ENCODE measurements around the gene XIRP1.

XIRP1 gene

DNA sequence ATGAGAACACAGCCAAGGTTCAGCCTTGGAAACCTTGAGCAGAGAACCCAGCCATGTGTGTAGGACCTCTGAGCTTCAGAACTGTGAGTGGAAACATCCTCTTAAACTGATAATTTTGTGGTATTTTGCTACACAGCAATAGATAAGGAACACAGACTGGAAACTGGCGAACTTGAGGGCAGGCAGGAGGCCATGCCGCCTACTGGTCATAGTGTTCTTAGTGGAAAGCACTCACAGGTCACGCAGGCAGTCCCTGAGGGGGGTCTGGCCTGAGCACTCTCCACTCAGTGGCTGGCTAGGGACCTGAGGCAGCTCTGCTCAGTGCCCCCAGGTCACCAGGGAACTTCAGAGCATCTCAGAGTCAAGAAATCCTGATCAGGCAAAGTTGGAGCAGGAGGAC lies 9.7 kb upstream of the XIRP1 start:
- TF ChIP-seq EZH2phosphoT487 (IDR thresholded peaks at IDR 0.05; ENCODE audit: borderline replicate concordance, low read length) (no peak), CTCF (IDR thresholded peaks at IDR 0.05; ENCODE audit: low read depth, low read length, poor library complexity, severe bottlenecking) (no peak)
- Histone ChIP-seq H3F3A (ENCODE audit: control insufficient read depth, insufficient read depth) (no peaks in the 10 kb centered on the region), H3K9me3 (ENCODE audit: control insufficient read depth, insufficient read depth, low read length) (no peaks in the 10 kb centered on the region), H3K4me3 (ENCODE audit: low read length) (no peak overlapping the region), H3K9me2 (replicated peaks; ENCODE audit: control insufficient read depth, low read length) (no peaks in the 10 kb centered on the region), H3K4me1 (ENCODE audit: control insufficient read depth, low read length) (no peaks in the 10 kb centered on the region), H4K20me1 (ENCODE audit: control insufficient read depth, insufficient read depth, low read depth, low read length) (no peaks in the 10 kb centered on the region), H3K27me3 (ENCODE audit: control insufficient read depth, low read length) (peaks cover 16% of the 10 kb centered on the region; the same call in 1 of the 2 replicates), H3K27ac (ENCODE audit: low read depth, low read length) (no peak overlapping the region), H3K36me3 (ENCODE audit: control insufficient read depth, low read length) (no peaks in the 10 kb centered on the region), H3K4me2 (ENCODE audit: low read length) (no peak overlapping the region), H3K79me2 (ENCODE audit: control insufficient read depth, low read length) (no peaks in the 10 kb centered on the region)

GRCh38 chr3:39196671-39197356 lies 4.4 kb upstream of the XIRP1 start:
- Histone ChIP-seq H3K4me3 (ENCODE audit: low read length) (no peak overlapping the region), H3K36me3 (ENCODE audit: control insufficient read depth, low read length) (no peaks in the 10 kb centered on the region), H3K4me2 (ENCODE audit: low read length) (no peak overlapping the region), H3K27ac (ENCODE audit: low read depth, low read length) (no peak overlapping the region), H3K27me3 (ENCODE audit: control insufficient read depth, low read length) (peaks cover 10% of the 10 kb centered on the region; the same call in 1 of the 2 replicates), H3F3A (ENCODE audit: control insufficient read depth, insufficient read depth) (no peaks in the 10 kb centered on the region), H3K9me3 (ENCODE audit: control insufficient read depth, insufficient read depth, low read length) (no peaks in the 10 kb centered on the region), H3K9me2 (replicated peaks; ENCODE audit: control insufficient read depth, low read length) (no peaks in the 10 kb centered on the region), H3K79me2 (ENCODE audit: control insufficient read depth, low read length) (no peaks in the 10 kb centered on the region), H3K4me1 (ENCODE audit: control insufficient read depth, low read length) (no peaks in the 10 kb centered on the region), H4K20me1 (ENCODE audit: control insufficient read depth, insufficient read depth, low read depth, low read length) (no peaks in the 10 kb centered on the region)
- no peak for TF ChIP-seq EZH2phosphoT487 (IDR thresholded peaks at IDR 0.05; ENCODE audit: borderline replicate concordance, low read length)
- TF ChIP-seq CTCF (IDR thresholded peaks at IDR 0.05; ENCODE audit: low read depth, low read length, poor library complexity, severe bottlenecking): no peak

GRCh38 chr3:39196034-39196433 lies 3.6 kb upstream of the XIRP1 start:
- Histone ChIP-seq H3K4me1 (ENCODE audit: control insufficient read depth, low read length) (no peaks in the 10 kb centered on the region), H3K27ac (ENCODE audit: low read depth, low read length) (no peak overlapping the region), H3F3A (ENCODE audit: control insufficient read depth, insufficient read depth) (no peaks in the 10 kb centered on the region), H3K27me3 (ENCODE audit: control insufficient read depth, low read length) (peaks cover 10% of the 10 kb centered on the region; the same call in 1 of the 2 replicates), H3K9me2 (replicated peaks; ENCODE audit: control insufficient read depth, low read length) (no peaks in the 10 kb centered on the region), H4K20me1 (ENCODE audit: control insufficient read depth, insufficient read depth, low read depth, low read length) (no peaks in the 10 kb centered on the region), H3K79me2 (ENCODE audit: control insufficient read depth, low read length) (no peaks in the 10 kb centered on the region), H3K9me3 (ENCODE audit: control insufficient read depth, insufficient read depth, low read length) (no peaks in the 10 kb centered on the region), H3K4me2 (ENCODE audit: low read length) (no peak overlapping the region), H3K4me3 (ENCODE audit: low read length) (no peak overlapping the region), H3K36me3 (ENCODE audit: control insufficient read depth, low read length) (no peaks in the 10 kb centered on the region)
- TF ChIP-seq CTCF (IDR thresholded peaks at IDR 0.05; ENCODE audit: low read depth, low read length, poor library complexity, severe bottlenecking) (no peak), EZH2phosphoT487 (IDR thresholded peaks at IDR 0.05; ENCODE audit: borderline replicate concordance, low read length) (no peak)

All from DOHH2 (cell line).